OCI-M2 (cell line): ENCODE measurements around the gene C12orf43.

ENCODE experiments used
- DNase-seq: peaks from one replicate; lab custom pipeline; 2025; ENCODE audit not compliant: unreplicated experiment; lab: John Stamatoyannopoulos, UW

Gene C12orf43

DNA sequence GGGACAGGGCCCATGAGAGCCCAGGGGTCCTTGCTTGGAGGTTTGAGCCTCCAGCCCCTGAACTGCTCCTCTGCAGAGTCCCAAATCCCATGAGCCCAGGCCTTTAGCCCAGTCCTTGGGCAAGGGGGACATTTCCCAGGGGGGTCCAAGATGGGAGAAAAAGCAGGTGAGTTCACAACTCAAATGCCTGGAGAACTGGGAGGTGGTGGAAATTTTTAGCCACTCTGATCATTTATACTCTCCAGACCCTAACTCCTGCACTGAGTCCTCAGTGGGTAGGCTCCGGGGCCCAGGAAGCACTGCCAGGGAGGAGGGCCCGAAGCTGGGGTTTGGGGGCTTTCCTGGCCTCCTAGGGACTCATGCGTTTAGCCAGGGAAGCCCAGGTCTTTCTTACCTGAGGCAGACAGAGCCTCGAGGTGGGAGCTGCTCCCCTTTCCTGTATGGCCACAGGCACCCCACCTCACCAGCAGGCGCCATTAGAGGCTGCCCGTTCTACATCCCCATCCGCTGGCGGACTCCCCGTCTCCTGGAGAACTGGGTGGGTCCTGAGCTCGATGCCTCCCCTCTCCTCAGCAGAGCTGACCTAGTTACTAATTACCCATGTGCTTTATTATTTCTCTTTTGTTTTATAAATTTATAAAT lies 36.9 kb downstream of the C12orf43 start:
- no peak for DNase-seq

DNA sequence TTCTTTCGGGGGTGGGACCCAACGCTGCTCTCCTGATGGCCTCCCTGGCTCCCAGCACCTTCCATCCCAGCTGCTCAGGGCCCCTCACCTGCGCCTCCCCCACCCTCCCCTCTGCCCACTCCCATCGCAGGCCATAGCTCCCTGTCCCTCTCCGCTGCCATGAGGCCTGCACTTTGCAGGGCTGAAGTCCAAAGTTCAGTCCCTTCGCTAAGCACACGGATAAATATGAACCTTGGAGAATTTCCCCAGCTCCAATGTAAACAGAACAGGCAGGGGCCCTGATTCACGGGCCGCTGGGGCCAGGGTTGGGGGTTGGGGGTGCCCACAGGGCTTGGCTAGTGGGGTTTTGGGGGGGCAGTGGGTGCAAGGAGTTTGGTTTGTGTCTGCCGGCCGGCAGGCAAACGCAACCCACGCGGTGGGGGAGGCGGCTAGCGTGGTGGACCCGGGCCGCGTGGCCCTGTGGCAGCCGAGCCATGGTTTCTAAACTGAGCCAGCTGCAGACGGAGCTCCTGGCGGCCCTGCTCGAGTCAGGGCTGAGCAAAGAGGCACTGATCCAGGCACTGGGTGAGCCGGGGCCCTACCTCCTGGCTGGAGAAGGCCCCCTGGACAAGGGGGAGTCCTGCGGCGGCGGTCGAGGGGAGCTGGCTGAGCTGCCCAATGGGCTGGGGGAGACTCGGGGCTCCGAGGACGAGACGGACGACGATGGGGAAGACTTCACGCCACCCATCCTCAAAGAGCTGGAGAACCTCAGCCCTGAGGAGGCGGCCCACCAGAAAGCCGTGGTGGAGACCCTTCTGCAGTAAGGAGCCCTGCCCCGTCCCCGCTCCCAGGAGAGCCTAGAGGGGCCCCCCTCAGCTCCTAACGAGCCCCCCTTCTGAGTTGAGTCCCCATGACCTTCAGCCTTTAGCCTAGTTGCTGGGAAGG lies 37.7 kb downstream of the C12orf43 start, which contains the start of gene HNF1A:
TSS of gene HNF1A (plus strand) at position 248 of the 924 bp plus-strand sequence. CDS start at position 474, 226 bp downstream.
- no peak for DNase-seq

DNA sequence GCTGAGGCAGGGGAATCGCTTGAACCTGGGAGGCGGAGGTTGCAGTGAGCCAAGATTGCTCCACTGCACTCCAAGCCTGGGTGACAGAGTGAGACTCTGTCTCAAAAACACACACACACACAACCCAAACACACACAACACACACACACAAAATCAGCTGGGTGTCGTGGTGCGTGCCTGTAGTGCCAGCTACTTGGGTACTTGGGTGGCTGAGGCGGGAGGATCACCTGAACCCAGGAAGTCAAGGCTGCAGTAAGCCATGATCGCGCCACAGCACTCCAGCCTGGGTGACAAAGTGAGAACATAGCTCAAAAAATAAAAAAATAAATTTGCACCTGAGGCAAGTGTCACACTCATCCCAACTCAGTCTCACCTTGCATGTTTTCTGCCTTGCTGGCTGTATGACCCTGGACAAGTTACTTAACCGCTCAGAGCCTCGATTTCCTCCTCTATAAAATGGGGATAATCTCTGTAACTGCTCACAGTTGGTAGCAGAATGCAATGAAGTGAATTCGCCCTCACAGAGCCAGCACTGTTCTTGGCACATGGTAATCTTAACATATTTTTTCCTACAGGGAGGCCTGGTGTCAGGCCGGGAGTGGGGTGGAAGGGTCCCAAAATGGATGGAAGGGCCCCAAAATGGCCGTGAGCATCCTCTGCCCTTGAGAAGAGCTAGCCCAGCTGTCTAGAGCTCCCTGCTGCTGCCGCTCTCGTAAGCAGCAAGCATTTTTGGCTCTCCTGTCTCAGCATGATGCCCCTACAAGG lies 38.6 kb downstream of the C12orf43 start:
- DNase-seq, result no peak

DNA sequence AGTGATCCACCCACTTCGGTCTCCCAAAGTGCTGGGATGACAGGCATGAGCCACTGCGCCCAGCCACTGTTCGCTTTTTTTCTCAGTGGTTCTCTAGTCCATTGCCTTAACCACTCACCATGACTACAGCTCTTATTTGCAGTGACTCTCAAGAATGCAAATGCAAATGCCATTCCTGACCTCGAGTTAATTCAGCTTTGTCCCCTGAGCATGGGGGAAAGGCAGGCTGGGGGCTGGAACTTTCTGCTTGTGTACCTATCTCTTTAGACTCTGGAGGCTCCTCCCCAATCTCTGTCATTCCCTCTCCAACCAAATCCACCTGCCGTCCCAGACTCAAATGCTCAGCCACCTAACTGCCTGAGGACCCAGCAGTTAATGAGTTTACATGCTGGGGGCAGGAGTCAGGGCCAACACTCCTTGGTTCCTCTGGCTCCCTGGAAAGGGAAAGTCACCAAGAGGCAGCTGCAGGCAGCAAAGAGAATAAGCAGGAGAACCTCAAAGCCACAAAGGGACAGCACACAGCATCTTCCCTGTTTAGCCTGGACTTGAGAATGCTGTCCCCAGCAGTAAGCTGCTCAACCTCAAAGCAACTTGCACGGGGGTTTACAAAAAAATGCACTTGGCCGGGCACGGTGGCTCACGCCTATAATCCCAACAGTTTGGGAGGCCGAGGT lies 43.3 kb downstream of the C12orf43 start:
- no peak for DNase-seq

DNA sequence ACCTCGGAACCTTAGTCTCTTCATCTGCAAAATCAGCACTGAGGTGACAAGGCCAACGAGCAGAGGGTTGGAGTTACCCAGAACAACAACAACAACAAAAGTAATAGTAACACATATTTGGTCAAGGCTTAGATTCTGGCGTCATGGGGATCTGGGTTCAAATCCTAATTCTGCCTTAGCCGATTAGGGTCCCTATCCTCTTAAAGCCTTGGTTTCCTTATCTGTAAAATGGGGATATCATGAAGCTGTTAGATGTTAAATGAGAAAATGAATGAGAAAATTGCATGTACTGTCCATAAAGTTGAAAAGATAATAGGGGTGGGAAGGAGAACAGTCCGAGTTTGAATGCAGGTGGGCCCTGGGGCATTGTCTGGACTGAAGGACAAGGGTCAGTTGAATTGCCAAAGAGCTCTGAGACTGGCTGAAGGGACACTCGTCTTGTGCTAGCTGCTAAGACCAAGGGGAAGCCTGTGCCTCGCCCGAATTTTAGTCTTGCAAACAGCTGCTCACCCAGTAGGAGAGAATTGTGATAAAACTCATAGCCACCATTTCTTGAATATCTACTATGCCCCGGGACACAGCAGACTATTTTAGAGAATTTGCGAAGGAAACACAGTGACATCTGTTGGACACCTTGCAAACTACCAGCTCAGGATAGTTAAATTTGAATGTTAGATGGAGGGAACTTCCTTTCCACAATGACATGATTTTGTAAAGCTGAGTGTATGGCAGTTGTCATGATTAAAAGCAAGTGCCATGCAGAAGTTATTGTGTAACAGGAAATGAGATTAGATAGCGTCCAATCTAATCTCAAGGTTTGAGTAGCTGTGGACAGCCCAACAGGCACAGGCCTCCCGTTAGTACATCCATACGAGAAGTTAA lies 44.7 kb downstream of the C12orf43 start:
- DNase-seq, result peak; percentile 47

DNA sequence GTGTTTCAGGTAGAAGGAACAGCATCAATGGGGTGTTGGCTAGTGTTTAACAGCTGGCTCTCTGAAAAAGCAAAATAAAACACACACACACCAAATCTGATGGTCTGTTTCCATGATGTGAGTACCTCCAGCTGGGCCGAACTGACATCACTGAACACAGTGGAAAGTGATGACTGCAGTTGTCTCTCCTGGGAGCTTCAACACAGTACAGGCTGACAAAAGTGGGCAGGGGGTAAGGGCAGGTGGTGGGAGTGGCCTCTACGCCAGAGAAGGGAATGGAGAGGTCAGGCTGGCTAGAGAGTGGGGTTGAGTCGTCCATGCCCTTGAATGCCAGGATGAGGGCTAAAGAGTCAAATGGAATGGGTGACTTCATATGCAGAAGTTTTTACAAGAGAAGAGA lies 46.0 kb downstream of the C12orf43 start:
- no peak for DNase-seq

DNA sequence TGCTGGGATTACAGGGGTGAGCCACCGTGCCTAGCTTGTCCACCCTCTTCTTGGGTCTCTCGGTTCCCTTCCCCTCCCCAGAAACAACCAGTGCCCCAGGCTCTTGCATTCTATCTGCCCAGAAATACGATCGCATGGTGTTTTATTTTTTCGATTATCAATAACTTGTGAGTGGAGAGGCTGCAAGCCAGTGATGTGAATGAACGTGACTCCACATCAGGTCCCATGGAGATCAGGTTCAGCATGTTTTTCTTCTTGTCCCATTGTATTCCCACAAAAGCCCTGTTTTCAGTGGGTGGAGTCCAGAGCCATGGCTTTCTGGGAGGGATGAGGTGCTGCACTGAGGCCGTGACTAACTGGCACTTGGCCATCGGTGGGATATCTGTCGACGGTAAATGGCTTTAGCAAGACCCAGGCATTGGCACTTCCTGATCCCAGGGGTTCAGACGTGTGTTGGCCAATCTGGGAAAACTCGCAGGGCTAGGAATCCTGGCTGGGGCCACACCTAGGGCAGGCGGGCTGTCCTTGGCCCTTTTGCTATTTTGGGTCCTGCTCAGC lies 50.7 kb downstream of the C12orf43 start:
- no peak for DNase-seq

DNA sequence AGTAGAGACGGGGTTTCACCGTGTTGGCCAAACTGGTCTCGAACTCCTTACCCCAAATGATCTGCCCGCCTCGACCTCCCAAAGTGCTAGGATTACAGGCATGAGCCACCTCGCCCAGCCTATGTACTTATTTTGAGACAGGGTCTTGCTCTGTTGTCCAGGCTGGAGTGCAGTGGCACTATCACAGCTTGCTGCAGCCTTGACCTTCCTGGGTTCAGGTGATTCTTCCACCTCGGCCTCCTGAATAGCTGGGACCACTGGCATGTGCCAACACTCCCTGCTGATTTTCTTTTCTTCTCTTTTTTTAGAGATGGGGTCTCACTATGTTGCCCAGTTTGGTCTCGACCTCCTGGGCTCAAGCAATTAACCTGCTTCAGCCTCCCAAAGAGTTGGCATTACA lies 52.0 kb downstream of the C12orf43 start:
- DNase-seq, result no peak

DNA sequence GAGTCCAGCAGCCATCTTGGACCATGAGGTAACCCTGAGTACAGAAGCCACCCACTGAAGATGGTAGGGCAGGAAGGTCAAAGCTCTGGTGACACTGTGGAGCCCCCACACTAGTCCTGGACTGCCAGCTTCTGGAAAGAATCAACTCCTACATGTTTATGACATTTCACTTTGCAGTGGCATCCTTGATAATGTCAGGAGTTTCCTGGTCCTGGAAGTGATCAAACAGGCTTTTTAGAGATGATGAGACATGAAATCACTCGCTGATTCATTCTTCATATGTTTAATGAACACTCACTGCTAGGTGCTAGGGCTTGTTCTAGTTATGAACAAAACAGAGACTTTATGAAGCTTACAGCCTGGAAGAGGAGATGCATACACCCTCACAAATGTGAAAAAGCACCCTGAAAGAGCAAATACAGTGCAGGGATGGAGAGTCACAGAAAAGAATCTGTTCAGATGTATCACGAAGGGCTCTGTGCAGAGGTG lies 53.7 kb downstream of the C12orf43 start:
- no peak for DNase-seq

DNA sequence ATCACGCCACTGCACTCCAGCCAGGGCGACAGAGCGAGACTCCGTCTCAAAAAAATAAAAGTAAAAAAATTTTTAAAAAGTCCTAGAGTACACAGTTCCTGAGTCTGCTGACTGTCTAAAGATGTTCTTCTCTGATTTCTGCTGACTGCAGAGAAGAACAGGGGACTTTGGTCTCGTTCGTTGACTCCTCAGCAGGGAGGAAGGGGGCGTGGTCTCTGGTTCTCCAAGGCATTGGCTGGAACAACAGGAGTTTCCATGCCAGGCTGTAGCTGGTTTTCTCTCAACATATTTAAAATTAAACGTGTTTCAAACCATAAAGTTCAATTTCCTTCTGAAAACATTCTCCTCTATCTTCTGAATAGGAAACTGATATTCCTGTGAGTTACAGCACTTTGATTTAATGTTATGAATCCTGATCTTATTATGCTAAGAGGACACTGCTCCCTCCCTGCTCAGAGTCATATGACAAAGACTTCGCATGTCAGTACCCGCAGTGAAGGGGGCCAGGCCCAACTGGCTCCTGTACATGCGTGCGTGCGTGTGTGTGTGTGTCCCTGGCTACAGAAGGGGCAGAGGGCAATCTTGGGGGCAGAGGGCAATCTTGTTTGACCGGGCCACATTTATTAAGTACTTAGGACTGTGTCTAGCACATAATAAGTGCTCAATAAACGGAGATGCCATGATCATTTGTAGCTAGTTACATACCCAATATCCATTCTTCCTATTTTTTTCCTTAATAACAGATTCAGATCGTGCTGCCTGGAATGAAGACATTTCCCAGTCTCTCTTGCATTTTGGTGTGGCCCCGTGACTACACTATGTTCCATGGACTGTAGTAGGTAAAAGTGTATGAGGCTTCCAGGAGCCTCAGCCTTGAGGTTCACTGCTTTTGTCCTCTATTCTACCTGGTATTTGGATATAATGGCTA lies 54.4 kb downstream of the C12orf43 start:
- DNase-seq, result no peak

DNA sequence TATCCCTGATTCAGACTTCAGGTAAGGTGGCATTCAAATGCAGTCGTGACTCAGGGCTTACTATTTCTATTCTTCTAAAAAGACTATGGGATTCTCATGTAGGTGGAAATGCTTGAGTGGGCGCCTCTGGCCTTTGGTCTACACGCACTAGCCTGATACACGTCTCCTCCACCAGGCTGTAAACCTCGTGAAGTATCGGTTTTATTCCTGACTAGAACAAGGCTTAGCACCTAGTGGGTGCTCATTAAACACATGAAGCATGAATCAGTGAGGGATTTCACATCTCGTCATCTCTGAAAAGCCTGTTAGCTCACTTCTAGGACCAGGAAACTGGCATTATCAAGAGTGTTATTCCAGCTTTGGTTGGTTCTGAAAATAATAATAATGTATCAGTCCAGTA lies 55.6 kb downstream of the C12orf43 start:
- DNase-seq, result no peak

DNA sequence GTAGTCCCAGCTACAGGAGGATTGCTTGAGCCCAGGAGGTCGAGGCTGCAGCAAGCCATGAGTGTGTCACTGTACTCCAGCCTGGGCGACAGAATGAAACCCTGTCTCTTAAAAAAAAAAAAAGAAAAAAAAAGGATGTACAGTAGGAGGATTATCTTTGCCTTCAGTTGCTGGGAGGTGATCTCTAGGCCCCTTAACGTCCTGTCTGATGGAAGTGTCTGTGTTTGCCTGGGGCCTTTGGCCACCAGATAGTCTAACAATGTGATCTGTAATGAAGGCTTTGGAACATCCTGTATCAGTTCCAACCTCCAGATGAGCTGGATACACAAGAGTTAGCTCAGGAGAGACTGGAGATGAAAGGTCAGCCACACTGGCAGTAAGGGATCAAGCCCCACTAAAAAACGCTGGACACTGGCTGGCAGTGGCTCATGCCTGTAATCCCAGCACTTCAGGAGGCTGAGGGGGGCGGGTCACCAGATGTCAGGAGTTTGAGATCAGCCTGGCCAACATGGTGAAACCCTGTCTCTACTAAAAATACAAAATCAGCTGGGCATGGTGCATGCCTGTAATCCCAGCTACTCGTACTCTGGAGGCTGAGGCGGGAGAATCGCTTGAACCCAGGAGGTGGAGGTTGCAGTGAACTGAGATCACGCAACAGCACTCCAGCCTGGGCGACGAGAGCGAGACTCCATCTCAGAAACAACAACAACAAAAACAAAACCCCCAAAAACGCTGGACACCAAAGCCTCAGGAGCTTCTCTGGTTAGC lies 57.0 kb downstream of the C12orf43 start:
- no peak for DNase-seq

DNA sequence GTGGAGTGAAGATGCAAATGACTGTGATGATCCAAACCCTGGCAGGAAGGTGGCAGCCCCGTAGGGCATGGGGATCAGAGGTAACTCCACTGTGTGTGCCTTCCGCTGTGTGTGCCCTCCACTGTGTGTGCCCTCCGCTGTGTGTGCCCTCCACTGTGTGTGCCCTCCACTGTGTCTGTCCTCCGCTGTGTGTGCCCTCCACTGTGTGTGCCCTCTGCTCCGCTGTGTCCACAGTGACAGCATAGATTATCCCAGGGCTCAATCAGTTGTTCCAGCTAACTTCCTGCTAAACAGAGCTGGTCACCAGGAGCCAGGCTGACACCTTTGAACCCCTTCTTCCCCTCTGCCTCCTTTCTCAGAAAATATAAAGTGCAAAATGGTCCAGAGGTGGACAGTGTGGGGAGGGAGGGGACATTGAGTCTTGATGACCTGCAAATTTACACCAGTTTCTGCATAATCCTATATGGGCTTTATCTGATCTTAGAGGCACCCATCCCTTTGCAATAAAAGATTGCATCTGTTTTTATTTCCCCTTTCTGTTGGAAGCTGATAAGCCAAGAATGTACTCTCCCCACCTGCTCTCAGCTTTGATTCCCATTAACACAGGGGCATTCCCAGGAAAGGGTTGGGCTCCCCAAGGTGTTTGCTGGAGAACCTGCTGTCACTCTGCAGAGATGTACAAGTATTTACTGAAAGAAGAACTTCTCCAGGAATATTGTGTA lies 59.5 kb downstream of the C12orf43 start:
- no peak for DNase-seq

DNA sequence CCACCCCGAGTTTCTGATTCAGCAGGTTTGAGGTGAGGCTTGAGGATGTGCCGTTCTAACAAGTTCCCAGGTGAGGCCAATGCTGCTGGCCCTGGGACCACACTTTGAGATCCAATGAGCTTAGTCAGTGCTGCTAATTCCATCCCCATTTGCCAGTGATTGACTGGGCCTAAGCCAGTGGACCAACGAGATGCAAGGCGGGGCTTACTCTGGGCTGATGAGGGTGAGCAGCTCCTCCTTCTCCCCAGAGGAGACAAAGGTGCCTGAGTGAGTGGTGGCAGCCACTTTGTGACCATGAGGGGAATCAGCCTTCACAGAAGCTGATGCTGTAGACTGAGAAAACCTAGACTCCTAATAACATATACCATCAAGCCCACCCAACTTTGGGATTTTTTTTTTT lies 61.1 kb downstream of the C12orf43 start:
- no peak for DNase-seq

DNA sequence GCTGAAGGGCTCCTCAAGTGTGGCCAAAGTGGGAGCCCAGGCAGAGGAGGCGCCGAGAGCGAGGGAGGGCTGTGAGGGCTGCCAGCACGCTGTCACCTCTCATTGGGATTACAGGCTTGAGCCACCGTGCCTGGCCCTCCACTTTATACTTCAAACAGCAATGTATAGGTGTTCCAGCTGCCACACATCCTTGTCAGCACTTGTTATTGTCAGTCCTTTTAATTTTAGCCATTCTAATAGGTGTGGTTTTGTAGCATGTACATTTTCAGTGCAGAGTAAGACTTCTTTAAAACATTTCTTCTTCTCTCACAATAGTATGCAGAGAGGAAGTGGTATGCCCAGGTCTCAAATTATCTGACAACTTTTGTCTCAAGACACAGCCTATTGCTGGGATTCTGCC lies 65.5 kb downstream of the C12orf43 start:
- DNase-seq, result no peak
